HEK293T (cell line): Measurements from ENCODE around the gene OR1F1.

Experiments used
- ARNT ChIP-seq: fragments of 450-650 bp; IDR thresholded peaks from 2 replicates; pipeline ENCODE4 v1.6.1; 2017; ENCODE audit warnings: mild to moderate bottlenecking
- BHLHE40 ChIP-seq: fragments of 450-650 bp; IDR thresholded peaks from 2 replicates; pipeline ENCODE4 v1.6.1; 2016; ENCODE audit warnings: mild to moderate bottlenecking, moderate library complexity, borderline replicate concordance
- CTBP1 ChIP-seq: fragments of 450-650 bp; IDR thresholded peaks from 2 replicates; pipeline ENCODE4 v1.6.1; 2016; ENCODE audit warnings: borderline replicate concordance
- ELF4 ChIP-seq: fragments of 450-650 bp; IDR thresholded peaks from 2 replicates; pipeline ENCODE4 v1.6.1; 2017; ENCODE audit warnings: antibody characterized with exemption
- FOXA1 ChIP-seq: fragments of 450-650 bp; IDR thresholded peaks from 2 replicates; pipeline ENCODE4 v1.6.1; 2016; ENCODE audit warnings: mild to moderate bottlenecking
- FOXM1 ChIP-seq: fragments of 450-650 bp; IDR thresholded peaks from 2 replicates; pipeline ENCODE4 v1.6.1; 2017; ENCODE audit warnings: mild to moderate bottlenecking, borderline replicate concordance
- LEF1 ChIP-seq: fragments of 450-650 bp; IDR thresholded peaks from 2 replicates; pipeline ENCODE4 v1.6.1; 2017; ENCODE audit warnings: mild to moderate bottlenecking, borderline replicate concordance
- NFRKB ChIP-seq: fragments of 450-650 bp; IDR thresholded peaks from 2 replicates; pipeline ENCODE4 v1.6.1; 2016; ENCODE audit warnings: mild to moderate bottlenecking, moderate library complexity
- SP1 ChIP-seq: fragments of 450-650 bp; IDR thresholded peaks from 2 replicates; pipeline ENCODE4 v1.6.1; 2017
- SUZ12 ChIP-seq: fragments of 450-650 bp; IDR thresholded peaks from 2 replicates; pipeline ENCODE4 v1.6.1; 2016; ENCODE audit warnings: mild to moderate bottlenecking
- TARDBP ChIP-seq: fragments of 450-650 bp; IDR thresholded peaks from 2 replicates; pipeline ENCODE4 v1.6.1; 2016
- TF ChIP-seq, protein P1 (sequence below): fragments of 450-650 bp; IDR thresholded peaks from 2 replicates; pipeline ENCODE4 v1.6.1; 2016

DNA sequence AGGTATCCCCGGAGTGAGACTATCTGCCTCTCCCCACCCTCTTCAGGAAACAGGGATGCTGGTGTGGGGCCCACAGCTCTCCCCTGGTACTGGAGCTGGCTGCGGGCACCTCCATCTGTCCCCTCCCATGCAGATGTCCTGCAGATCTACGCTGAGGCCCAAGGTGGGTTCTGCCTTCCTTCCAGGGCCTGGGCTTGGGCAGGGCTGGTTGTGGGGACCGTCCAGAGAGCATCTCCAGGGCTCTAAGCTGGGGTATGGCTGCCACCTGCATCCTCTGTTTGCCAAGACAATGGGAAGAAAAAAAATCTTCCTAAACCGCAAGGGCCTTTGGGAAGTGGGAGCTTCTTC, 40.3 kb upstream of the OR1F1 start:
- TF ChIP-seq ARNT (no peak), FOXM1 (no peak), ELF4 (no peak), LEF1 (no peak), TARDBP (no peak), FOXA1 (no peak), BHLHE40 (no peak), SP1 (no peak), SUZ12 (no peak), CTBP1 (no peak), NFRKB (no peak)
- TF ChIP-seq, protein P1, sequence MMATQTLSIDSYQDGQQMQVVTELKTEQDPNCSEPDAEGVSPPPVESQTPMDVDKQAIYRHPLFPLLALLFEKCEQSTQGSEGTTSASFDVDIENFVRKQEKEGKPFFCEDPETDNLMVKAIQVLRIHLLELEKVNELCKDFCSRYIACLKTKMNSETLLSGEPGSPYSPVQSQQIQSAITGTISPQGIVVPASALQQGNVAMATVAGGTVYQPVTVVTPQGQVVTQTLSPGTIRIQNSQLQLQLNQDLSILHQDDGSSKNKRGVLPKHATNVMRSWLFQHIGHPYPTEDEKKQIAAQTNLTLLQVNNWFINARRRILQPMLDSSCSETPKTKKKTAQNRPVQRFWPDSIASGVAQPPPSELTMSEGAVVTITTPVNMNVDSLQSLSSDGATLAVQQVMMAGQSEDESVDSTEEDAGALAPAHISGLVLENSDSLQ = no peak
